Thymus (tissue), 11 donors: ENCODE data around the gene FXYD4. TPM values are rescaled to one million over a fixed set of nuclear protein-coding genes. Genes with fewer than 3 reads are reported as not detected.
A peak's percentile ranks its signal among the peaks of the same experiment; 100 is the strongest.

Experiments used
- DNase-seq, 9 donors: peaks; one replicate each; pipeline ENCODE4 v3.0.0-alpha.2; 2013; ENCODE audit warnings: low spot score in 9 of 9, low read depth in 6 of 9, missing footprints in 1 of 9
- H3K27ac ChIP-seq, 2 donors: one replicate each; pipeline ENCODE4 v1.5.1; 2013; ENCODE audit warnings: control low read depth in 1 of 2, low read depth in 1 of 2, low read length in 1 of 2, mild to moderate bottlenecking in 1 of 2, moderate library complexity in 1 of 2
- H3K27me3 ChIP-seq, 2 donors: one replicate each; pipeline ENCODE4 v1.5.1; 2013; ENCODE audit warnings: low read length in 1 of 2; ENCODE audit not compliant: control insufficient read depth in 2 of 2, insufficient read depth in 1 of 2
- H3K36me3 ChIP-seq, 2 donors: one replicate each; pipeline ENCODE4 v1.5.1; 2013; ENCODE audit warnings: low read length in 1 of 2, mild to moderate bottlenecking in 1 of 2, moderate library complexity in 1 of 2; ENCODE audit not compliant: control insufficient read depth in 2 of 2, insufficient read depth in 2 of 2
- H3K4me1 ChIP-seq, 2 donors: one replicate each; pipeline ENCODE4 v1.5.1; 2013; ENCODE audit warnings: low read length in 2 of 2; ENCODE audit not compliant: control insufficient read depth in 2 of 2, insufficient read depth in 2 of 2
- H3K4me3 ChIP-seq, 2 donors: one replicate each; pipeline ENCODE4 v1.5.1; 2013; ENCODE audit warnings: low read length in 2 of 2, control low read depth in 1 of 2, mild to moderate bottlenecking in 1 of 2
- H3K9me3 ChIP-seq, 2 donors: one replicate each; pipeline ENCODE4 v1.5.1; 2013; ENCODE audit warnings: low read length in 1 of 2, mild to moderate bottlenecking in 1 of 2; ENCODE audit not compliant: control insufficient read depth in 2 of 2, insufficient read depth in 1 of 2
- WGBS: extraction: QIAGEN DNeasy Blood & Tissue Kit; methylation state at CpG from one replicate; pipeline ENCODE4 v1.1.7; 2013; 5-methylcytosine and 5-hydroxymethylcytosine counted together
- polyA plus RNA-seq: library from polyadenylated mRNA; stranded (reverse); fragments of 200-250 nt; gene quantifications from one replicate; pipeline ENCODE4 v1.2.3, GENCODE V29; 2013
- total RNA-seq: library from RNA; stranded (reverse); fragments of 120-200 nt; gene quantifications from one replicate; pipeline ENCODE4 v1.2.4, GENCODE V29; 2013
- donor health status: healthy.

Gene FXYD4
- total and polyA plus RNA-seq, 2 donors: 0.14 to 0.59 TPM

DNA sequence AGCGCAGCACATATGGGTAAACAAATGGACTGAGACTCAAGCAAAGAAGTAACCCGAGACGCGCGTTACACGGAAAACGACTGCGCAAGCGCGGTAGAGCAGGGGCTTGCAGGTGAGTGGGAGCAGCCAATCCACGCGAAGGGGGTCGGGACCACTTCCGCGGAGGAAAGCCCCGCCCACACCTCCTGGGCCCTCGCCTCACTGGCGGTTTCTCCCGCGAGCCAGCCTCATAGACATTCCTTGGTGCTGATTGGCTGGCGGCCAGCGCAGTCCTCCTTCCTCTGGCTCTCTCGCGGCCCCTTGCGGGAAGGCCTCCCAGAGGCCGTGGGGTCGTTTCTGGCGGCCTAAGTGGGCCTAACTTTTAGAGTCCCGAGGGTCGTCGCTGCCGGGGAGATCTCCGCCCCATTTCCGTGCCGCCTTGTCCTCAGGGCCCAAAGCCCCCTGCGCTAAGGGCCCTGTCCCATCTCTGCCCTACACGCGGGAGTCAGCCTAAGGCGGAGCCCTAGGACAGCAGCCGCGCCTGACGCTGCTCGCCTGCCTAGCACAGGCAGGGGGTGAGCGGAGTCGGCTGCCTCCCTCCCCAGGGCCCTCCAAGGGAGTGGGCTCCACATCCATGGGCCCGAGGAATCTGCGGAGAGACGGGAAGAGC lies 9.1 kb upstream of the FXYD4 start:
- Histone ChIP-seq H3K9me3 (peaks cover 0 to 4% of the 10 kb centered on the region in 2 donors), H3K4me1 (peaks cover 5 to 11% of the 10 kb centered on the region in 2 donors), H3K27me3 (no peaks in the 10 kb centered on the region), H3K27ac (peak overlapping the region; percentile 86 to 89), H3K4me3 (peak overlapping the region; percentile 83 to 86), H3K36me3 (no peaks in the 10 kb centered on the region)
- 9% methylated on average over 48 of the region's 48 CpGs for WGBS
- peak; percentile 87 to 98 (median 94) for DNase-seq

DNA sequence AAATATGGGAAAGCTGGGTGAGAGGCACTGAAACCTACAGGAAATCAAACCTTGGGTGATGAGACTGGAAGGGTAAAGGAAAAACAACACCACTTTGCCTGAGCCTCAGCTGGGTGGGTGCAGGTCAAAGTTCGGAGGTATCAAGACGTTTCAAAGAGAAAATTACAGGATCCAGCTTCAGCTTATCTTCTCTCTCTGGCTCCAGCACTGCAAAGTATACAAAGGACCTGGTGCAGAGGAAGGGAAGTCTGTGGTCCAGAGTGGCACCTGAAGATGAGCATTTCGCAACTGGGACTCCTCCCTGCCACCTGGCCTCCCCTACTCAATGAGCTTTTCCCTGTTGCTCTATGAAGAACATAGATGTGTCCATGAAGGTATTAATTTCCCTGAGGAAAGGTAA lies 6.4 kb upstream of the FXYD4 start:
- WGBS: 79% methylated on average over 3 of the region's 3 CpGs
- Histone ChIP-seq H3K27ac (no peak overlapping the region), H3K9me3 (peaks cover 0 to 4% of the 10 kb centered on the region in 2 donors), H3K36me3 (no peaks in the 10 kb centered on the region), H3K4me3 (no peak overlapping the region), H3K4me1 (peaks cover 5 to 11% of the 10 kb centered on the region in 2 donors), H3K27me3 (no peaks in the 10 kb centered on the region)
- DNase-seq: no peak

DNA sequence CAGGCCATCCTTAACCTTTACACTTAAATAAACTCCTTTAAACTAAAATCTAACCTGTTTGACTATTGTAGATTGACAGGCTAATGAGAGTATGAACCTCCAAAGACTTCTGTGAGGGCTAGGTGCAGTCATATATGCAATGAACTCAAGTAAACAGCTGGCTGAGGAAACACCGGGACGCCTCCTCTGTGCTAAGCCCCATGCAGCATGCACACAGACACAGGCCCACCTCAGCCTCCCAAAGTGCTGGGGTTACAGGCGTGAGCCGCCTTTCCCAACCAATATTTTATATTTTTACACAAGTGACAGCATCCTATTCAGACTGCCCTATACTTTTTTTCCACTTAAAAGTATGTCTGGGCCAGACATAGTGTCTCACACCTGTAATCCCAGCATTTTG lies 1.5 kb upstream of the FXYD4 start:
- no peaks in the 10 kb centered on the region for H3K9me3 ChIP-seq
- no peak overlapping the region for H3K4me3 ChIP-seq
- WGBS: 83% methylated on average over 4 of the region's 4 CpGs
- H3K27ac ChIP-seq: no peak overlapping the region
- no peaks in the 10 kb centered on the region for H3K27me3 ChIP-seq
- no peak for DNase-seq
- H3K4me1 ChIP-seq: no peaks in the 10 kb centered on the region
- H3K36me3 ChIP-seq: no peaks in the 10 kb centered on the region

DNA sequence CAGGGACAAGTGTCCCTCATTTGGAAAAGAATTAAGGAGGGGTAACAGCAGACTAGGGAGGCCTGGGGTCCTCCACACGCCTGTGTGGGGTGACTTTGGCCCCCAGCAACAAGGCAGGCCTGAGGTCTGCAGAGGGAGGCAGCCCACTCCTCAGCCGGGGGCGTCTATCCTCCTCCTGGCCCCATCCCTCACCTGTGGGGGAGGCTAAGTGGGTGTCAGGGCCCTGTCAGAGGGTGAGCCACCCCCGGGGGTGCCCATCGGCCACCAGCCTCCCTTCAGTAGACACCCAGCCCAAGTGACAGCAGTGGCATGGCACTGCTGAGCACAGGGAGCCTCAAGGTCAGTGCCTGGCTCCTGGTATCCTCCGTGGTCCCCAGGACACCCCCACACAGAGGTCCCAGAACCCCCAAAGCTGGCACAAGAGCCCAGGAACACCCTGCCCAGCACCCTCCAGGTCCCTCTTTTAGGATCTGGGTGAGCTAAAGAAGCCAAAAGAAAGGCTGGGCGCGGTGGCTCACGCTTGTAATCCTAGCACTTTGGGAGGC lies 693 bp upstream of the FXYD4 start:
- no peak for DNase-seq
- no peaks in the 10 kb centered on the region for H3K36me3 ChIP-seq
- no peak overlapping the region for H3K4me3 ChIP-seq
- no peak overlapping the region for H3K27ac ChIP-seq
- no peaks in the 10 kb centered on the region for H3K4me1 ChIP-seq
- H3K9me3 ChIP-seq: no peaks in the 10 kb centered on the region
- 96% methylated on average over 9 of the region's 9 CpGs for WGBS
- no peaks in the 10 kb centered on the region for H3K27me3 ChIP-seq

DNA sequence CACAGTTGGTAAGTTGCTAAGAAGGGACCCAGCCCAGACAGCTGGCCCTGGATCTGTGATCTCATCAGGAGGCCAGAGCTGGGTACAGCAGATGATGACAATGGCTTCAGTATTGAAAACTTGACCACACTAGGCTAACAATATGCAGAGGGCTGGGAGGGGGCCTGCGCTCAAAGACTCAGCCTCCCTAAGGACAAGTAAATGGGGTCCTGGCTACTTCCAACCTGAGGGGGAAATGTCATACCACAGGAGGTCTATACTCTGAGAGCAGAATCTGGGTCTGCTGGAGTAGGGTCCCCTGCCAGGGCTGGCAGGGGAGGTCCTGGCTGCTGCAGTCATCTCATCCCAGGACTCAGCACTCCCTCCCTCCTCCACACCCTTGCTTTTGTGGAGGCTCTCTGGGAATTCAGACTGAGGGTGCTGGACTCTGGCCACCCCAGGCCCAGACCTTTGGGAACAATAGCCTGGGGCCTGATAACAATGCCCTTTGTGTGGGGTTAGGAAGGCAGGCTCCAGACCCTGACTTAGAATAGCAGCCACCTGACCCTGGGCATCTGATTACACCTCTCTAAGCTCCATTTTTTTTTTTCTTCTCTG lies 1.4 kb downstream of the FXYD4 start:
- no peak overlapping the region for H3K27ac ChIP-seq
- H3K4me1 ChIP-seq: no peaks in the 10 kb centered on the region
- H3K36me3 ChIP-seq: no peaks in the 10 kb centered on the region
- 100% methylated on average over 1 of the region's 1 CpG for WGBS
- no peaks in the 10 kb centered on the region for H3K9me3 ChIP-seq
- H3K4me3 ChIP-seq: no peak overlapping the region
- DNase-seq: no peak
- no peaks in the 10 kb centered on the region for H3K27me3 ChIP-seq

- no peaks in the 10 kb centered on the region for H3K36me3 ChIP-seq
- WGBS: 89% methylated on average over 5 of the region's 5 CpGs
- no peaks in the 10 kb centered on the region for H3K4me1 ChIP-seq
- no peak overlapping the region for H3K4me3 ChIP-seq
- H3K27me3 ChIP-seq: no peaks in the 10 kb centered on the region
- H3K27ac ChIP-seq: no peak overlapping the region
- no peaks in the 10 kb centered on the region for H3K9me3 ChIP-seq
- no peak for DNase-seq
Observed at GRCh38 chr10:43373461-43373860, 2.0 kb downstream of the FXYD4 start.

- H3K27me3 ChIP-seq: no peaks in the 10 kb centered on the region
- WGBS: 95% methylated on average over 3 of the region's 3 CpGs
- H3K4me3 ChIP-seq: no peak overlapping the region
- DNase-seq: no peak
- H3K27ac ChIP-seq: no peak overlapping the region
- H3K9me3 ChIP-seq: no peaks in the 10 kb centered on the region
- H3K4me1 ChIP-seq: no peaks in the 10 kb centered on the region
- H3K36me3 ChIP-seq: no peaks in the 10 kb centered on the region
Observed at GRCh38 chr10:43374194-43374593, 2.8 kb downstream of the FXYD4 start.

DNA sequence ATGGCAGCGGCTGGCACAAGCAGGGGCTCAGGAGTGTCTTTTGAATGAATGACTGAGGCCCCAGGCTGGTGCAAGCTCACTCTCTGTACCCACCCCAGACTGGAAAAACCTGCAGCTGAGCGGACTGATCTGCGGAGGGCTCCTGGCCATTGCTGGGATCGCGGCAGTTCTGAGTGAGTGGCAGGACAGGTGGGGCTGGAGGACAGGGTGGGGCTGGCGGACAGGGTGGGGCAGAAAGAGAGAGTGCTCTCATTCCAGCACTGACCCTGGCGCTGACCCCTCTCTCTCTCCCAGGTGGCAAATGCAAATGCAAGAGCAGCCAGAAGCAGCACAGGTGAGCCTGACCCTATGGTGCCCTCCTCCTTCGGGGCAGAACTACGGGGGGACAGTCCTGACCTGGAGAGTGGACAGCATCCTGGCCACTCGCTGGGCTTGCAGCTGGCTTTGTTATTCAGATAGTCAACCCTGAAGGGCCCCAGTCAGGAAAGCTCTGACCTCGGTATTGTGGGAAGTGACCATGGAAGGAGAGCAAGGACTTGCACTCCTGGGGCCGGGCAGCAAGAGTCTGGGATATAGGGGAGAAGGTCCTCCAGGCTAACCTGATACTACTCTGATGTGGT lies 4.1 kb downstream of the FXYD4 start:
- H3K27me3 ChIP-seq: no peaks in the 10 kb centered on the region
- no peaks in the 10 kb centered on the region for H3K36me3 ChIP-seq
- H3K4me1 ChIP-seq: no peaks in the 10 kb centered on the region
- no peak for DNase-seq
- H3K9me3 ChIP-seq: no peaks in the 10 kb centered on the region
- 95% methylated on average over 12 of the region's 12 CpGs for WGBS
- no peak overlapping the region for H3K27ac ChIP-seq
- no peak overlapping the region for H3K4me3 ChIP-seq

DNA sequence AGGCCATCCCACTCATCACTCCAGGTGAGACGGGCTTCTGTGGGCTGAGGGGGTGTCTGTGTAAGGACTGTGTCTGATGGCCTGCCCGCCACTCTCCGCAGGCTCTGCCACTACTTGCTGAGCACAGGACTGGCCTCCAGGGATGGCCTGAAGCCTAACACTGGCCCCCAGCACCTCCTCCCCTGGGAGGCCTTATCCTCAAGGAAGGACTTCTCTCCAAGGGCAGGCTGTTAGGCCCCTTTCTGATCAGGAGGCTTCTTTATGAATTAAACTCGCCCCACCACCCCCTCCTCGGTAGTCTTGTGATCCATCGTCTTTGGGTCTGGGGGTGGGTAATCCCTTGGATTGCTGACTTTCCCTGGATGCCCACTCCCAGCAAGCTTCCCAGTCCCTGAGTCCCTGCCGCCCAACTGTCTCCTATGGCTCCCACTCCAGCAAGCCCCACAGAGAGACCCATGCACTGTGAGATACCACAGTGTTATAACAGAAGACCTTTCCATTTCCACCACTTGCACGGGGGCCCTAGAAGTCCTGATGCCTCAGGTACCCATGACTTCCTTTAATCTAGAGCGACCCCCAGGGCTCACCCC lies 4.7 kb downstream of the FXYD4 start:
- Histone ChIP-seq H3K4me3 (no peak overlapping the region), H3K27ac (no peak overlapping the region), H3K9me3 (no peaks in the 10 kb centered on the region), H3K36me3 (no peaks in the 10 kb centered on the region), H3K4me1 (no peaks in the 10 kb centered on the region), H3K27me3 (no peaks in the 10 kb centered on the region)
- 95% methylated on average over 9 of the region's 9 CpGs for WGBS
- DNase-seq: no peak
